HG03039 (cell line): ENCODE measurements around the gene UBLCP1.
"Not testable (repeated sequence)": the region's sequence is repeated elsewhere in the genome, so short reads cannot be mapped to it uniquely, and the experiment has no call there.

Experiments
- ATAC-seq: cut with Tn5 transposase; IDR thresholded peaks from one replicate; pipeline ENCODE4 v1.9.1; 2021; ENCODE audit warnings: mild to moderate bottlenecking, moderate library complexity; ENCODE audit not compliant: unreplicated experiment

The UBLCP1 gene, protein sequence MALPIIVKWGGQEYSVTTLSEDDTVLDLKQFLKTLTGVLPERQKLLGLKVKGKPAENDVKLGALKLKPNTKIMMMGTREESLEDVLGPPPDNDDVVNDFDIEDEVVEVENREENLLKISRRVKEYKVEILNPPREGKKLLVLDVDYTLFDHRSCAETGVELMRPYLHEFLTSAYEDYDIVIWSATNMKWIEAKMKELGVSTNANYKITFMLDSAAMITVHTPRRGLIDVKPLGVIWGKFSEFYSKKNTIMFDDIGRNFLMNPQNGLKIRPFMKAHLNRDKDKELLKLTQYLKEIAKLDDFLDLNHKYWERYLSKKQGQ

DNA sequence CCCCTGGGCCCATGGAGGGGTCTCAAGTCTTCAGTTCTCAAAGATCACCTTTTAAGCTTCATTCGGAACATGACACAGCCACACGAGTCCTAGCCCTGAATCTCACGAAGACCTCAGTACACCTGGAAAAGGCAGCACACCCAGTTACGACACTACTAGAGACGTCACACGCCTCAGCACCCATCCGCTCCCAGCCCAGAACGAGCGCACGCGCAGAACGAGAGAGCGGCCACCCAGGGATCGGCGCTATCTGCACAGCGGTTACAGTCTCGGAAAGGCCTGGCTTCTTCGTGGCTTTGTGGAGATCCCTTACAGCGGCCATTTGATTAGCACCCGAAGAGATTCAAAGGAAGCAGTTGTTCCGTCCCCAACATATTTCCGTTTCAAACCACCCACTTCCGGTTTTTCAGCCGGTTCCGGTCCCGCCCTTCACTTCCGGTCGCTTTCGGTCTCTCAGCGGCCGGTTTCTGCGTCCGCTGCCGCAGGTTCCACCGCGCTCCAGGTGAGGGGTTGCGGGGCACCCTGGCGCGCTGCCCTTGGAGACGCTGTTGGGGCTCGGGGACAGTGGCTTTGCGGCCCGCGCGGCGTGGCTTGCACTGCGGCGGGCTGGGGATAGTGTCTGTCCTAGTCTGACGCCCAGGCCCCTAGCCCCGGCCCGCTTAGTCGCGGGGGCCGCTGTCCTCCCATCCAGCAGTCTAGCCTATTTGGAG is at the start of gene UBLCP1:
Gene UBLCP1, plus strand, starts transcription at position 432 of the 710 bp plus-strand sequence. CDS start 5,626 bp downstream, outside the sequence.
- ATAC-seq, result peak; percentile 88

DNA sequence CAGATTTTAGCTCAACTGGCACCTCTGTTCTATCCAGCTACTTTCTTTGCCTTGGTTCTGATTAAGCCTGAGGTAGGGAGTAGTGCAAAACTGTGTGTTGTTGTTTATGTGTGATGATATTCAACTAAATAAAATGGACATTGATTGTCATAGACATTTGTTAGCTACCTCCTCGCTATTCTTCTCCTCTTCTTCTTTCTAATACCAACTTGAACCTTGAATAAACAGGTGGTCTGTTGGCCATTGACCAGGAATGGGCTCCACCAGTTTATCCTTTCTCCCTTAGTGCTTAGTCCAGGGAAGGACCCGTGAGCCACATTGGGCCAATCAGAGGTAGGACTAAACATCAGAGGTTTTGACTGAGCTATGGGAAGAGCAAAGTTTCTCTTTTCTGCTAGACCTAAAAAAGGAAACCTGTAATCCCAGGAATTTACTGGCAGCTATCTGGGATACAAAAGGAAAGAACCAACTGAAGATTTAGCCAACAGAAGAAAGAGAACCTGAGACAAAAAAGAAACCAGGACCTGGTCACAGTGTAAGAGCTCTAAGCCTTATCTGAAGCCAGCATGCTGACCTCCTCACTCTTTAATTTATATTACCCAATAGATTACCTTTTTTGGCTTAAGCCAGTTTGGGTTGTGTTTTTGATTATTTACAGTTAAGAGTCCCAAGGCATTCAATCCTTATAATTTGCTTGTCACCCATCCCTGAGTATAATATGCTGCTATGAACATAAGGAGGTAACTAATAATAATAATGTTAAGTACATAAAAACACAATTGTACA is 48.4 kb upstream of the UBLCP1 start:
- ATAC-seq, result no peak

DNA sequence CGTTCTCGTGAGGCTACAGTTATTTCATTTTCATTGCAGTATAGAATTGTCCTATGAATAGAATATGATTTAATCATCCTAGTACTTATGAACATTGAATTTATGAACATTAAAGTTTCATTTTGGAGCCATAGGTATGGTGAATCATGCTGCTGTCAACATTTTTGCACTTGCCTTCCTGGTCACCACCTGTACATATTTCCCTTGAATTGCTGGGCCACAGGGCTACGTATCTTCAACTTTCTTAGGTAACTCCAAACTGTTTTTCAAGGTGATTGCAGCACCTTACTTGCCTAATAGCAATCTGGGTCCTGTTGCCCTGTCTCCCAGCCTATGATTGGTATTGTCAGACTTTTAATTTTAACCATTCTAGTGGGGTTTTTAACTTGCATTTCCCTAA is 47.2 kb upstream of the UBLCP1 start:
- no peak for ATAC-seq

DNA sequence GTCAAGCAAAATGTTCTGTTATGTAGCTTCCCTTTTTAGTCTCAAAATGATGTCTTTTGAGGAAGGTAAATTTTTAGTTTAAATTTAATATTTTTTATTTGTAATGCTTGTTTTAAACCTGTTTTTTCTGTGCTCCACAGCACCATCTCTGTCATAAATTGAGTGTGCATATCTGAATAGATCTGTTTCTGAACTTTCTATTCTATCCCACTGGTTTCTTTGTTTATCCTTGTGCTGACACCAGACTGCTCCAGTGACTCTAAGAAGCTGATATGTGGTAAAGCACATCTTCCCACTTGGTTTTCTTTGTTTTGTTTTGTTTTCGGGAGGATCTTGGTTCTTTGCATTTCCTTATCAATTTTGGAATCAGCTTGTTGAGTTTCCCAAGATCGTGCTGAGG is 46.6 kb upstream of the UBLCP1 start:
- no peak for ATAC-seq

DNA sequence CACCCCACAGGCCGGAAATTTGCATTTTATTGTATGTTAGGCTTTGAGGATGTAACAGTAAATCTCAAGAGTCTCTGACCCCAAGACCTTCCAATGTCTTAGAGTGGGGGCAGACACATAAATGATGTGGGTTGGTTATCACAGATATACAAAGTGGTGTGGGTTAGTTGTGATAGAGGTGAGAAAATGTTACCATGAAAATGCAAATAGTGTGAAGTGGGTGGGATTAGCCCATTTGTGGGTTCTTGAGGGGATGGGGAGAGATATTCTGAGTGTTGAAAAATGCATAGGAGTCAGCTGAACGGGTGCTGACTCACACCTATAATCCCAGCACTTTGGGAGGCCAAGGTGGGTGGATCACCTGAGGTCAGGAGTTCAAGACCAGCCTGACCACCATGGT is 45.9 kb upstream of the UBLCP1 start:
- no peak for ATAC-seq

DNA sequence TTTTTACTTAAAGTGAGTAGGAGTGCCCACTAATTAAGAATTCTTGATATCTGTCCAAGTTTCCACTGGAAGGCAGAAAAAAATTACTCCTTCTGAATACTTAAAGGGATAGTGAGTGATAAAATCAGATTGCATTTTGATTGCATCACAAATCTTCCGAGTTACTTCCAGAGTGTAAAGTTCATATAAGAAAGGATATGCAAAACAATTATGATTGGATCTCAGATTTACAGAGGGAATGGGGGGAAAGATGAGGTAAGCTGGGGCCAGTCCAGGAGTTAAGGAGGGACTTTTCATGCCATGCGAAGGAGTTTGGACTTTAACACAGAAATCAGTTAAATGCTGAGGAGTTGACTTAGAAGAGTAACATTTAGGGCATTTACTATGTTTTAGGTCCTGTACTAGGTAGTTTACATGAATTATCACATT is 44.5 kb upstream of the UBLCP1 start:
- no peak for ATAC-seq

DNA sequence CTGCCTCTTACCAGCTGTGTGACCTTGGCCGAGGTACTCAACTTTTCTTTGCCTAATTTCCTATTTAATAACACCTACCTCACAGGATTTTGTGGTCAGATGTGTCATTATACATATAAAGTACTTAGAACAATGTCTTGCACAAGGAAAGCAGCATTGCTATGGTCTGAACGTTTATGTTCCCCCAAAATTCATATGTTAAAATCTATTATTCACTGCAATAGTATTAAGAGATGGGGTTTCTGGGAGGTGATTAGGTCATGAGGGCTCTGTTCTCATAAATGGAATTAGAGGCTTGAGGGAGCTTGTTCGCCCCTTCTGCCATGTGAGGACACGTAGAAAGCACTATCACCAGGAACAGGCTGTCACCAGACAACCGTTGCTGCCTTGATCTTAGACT is 42.9 kb upstream of the UBLCP1 start:
- no peak for ATAC-seq

DNA sequence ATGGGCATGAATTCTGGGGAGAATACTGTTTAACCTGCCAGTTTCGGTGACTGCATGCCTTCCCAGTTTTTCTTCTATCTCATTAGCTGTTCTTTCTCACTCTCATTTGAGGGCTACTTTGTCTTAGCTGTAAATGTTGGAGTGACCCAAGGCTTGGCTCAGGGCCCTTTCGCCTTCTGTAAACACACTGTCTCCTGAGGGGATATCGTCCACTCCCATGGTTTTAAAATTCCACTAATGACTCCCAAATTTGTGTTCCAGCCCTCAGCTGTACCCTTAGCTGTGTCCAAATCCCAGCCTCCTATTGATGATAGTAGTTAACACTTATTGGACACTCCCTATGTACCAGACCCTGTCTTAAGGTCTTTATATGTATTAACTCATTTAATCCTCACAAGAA is 39.6 kb upstream of the UBLCP1 start:
- no peak for ATAC-seq

DNA sequence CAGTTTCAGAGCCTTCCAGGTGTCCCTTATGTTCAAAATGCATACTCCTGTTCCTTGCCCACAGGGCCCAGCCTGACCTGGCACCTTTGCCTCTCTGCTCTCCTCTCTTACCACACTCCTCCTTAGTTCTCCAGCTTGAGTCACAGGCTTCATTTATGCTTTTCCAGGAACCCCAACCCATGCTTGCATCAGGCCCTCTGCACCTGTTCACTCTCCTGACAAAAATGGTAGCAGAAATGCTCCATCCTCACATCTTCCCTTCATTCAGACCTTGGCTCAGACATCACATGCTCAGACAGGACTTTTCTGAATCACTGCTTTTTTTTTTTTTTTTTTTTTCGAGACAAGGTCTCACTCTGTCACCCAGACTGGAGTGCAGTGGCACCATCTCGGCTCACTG is 38.6 kb upstream of the UBLCP1 start:
- ATAC-seq, result no peak

DNA sequence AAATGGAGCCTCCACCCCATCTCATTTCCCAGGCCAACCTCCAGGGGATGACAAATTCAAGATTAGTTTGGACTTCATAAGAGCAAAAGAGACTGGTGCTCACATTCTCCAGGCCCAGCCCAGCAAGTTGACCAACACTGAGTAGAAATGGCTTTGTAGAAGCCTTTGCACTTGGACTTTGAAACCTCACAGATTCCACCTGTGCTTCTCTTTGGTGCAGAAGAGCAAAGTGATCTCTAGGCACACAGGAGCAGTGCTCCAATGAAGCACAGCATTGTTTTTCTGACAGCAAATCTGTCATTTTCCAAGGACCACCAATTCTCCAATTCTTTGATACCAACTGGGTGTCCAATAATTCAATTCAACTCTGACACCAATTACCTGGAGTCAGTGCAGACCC is 36.6 kb upstream of the UBLCP1 start:
- ATAC-seq, result no peak

DNA sequence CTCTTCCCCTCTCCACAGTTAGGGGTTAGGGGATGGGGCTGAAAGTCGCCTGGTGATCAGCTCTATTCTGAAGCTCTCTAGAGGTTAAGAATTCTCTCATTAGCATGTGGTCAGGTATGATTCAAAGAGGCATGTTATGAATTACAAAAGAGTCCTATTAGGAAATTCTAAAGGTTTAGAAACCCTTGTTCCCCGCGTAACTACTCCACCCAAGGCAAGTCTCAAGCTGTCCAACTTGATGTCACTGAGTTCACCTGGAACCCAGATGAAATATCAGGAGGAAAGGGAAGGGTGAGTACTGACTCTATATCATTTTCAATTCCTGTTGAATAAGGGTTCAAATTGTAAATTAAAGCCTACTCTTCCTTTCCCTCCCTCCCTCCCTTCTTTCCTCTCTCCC is 35.6 kb upstream of the UBLCP1 start:
- no peak for ATAC-seq

DNA sequence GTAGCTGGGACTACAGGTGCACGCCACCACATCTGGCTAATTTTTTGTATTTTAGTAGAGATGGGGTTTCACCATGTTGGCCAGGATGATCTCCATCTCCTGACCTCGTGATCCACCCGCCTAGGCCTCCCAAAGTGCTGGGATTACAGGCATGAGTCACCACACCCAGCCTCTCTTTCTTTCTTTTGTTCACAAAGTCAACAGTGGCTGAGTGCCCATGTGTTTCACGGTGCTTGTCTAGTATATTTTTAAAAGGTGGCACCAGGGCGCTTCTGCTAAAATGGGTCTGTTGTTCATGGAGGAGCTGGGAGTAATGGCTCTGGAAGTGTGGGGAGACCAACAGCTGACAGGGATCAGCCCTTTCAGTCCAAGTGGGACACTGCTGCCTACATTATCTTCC is 35.0 kb upstream of the UBLCP1 start:
- not testable (repeated sequence) for ATAC-seq

DNA sequence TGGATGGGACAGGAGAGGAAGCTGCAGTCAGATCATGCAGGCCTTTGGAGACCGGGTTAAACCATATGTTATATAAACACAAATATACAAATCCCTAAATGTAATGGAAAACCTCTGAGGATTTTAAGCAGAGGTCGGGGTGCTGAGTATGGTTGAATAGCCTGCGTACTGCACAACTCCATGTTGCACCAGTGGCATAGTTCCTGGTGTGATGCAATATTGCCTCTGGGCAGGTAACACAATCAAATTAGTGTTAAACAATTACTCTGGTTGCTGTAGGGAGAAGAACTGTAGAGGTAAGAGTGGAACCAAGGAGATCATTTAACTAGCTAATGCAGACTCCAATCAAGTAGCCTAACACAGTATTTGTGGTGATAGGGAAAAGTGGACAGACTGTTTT is 32.4 kb upstream of the UBLCP1 start:
- ATAC-seq, result no peak

DNA sequence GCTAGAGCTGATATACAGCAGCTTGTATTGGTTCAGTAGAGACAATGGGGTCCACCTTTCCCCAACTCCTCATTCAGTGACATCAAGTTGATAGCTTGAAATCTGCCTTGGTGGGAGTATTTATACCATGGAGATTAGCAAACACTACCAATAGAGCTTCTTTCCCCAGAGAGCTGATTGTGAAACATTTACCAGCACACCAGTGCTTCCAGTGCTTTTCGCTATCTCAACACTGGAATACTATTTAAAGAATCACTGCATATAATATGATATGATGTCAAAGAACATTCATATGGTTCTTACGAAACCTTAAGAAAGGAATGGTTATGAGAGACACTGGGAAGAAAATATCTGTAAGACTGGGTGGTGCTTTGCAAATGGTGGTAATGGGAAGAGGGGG is 31.9 kb upstream of the UBLCP1 start:
- ATAC-seq, result no peak

DNA sequence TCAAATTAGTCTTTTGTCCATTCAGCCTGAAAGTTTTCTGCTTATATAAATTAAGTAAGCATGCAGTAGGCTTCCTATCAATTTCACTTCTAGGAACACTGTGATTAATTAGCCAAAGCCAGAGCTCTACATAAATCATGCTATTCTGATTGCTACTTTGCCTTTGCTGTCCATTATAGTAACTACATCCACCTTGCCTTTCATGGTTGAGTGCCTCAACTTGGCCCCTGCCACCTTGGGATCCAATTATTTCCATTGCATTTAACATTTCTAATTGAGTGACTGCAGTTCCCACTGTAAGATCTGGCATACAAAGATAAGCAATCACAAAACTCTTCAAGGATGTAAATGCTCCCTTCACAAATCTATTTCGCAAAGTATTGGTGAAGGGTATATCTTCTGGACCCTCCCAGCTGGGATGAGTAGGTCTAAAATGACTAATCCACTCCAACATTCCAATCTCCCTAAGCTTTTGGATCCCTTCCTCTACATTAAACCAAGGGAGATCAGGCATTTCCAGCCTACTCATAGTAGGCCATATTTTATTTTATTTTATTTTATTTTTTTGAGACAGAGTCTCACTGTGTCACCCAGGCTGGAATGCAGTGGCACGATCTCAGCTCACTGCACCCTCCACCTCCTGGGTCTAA is 27.1 kb upstream of the UBLCP1 start:
- ATAC-seq, result not testable (repeated sequence)

DNA sequence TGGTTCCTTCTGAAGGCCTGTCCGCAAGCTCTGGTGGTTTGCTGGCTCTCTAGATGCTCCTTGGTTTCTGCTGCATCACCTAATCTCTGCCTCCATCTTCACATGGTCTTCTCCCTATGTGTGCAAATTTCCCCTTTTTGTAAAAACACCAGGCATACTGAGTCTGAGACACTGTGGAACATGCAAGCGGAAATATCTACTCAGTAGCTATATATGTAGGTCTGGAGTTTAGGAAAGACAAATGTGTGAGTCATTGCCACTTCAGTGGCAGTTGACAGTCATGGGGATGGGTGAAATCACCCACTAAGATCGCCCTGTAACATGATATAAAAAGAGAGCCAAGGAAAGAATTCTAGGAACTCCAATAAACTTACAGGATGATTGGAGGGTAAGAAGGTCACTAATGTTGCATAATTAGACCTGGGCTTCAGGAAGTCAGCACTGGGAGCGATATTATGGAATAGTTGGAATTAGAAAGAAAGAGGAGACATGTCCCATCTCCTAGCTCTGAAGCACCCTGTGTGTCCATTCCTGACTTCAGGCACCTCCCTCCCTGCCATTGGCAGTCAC is 22.7 kb upstream of the UBLCP1 start:
- ATAC-seq, result no peak

DNA sequence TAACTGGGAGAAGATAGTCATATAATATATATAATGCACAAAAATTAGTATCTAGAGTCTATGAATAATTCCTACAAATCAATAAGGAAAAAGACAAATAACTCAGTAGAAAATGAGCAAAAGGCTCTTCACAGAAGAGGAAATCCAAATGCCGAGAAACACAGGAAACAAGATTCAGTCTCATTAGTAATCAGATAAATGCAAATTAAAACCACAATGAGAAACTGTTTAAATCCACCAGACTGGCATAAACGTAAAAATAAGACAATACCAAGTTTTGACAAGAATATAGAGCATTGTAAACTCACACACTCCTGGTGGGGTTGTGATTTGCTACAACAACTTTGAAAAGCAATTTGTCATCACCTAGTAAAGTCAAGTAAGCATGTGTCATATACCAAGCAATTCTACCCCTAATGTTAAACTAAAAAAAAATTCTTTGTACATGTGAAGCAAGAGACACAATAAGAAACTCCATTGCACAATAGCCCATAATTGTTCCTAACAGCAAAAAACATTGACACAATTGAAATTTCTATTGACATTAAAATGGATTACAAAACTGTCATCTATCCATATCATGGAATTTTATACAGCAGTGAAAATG is 21.0 kb upstream of the UBLCP1 start:
- no peak for ATAC-seq

DNA sequence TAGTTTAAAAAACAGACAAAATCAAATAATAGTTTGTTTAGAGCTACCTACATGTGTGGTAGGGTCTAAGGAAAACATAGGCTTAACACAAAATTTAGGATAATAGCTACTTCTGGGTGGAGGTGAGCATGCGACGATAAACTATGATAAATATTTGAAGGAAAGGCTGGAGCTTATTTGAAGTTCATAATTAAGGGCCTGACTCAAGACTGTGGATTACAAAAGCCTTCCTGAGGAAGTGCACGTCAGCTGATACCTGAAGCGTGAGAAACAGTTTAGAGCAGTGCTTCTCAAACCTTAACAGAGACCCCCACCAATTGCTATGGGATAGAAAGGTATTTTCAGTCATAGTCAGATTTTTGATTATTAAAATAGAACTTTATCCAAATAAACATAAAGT is 20.4 kb upstream of the UBLCP1 start:
- no peak for ATAC-seq

DNA sequence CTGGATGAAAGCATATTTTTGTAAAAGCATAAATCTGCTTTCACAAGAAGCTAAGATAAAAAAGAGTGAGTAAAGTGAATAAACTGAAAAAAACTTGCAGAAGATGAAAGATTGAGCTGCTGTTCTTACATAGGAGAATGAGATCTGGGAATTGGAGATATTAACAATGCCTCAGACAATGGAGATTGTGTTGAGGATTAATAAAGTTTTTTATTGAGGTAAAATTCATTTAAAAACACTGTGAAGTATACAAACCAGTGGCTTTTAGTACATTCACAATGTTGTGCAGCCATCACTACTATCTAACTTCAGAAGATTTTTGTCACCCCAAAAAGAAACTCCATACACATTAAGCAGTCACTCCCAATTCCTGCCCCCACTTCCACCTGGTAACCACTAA is 19.7 kb upstream of the UBLCP1 start:
- no peak for ATAC-seq

DNA sequence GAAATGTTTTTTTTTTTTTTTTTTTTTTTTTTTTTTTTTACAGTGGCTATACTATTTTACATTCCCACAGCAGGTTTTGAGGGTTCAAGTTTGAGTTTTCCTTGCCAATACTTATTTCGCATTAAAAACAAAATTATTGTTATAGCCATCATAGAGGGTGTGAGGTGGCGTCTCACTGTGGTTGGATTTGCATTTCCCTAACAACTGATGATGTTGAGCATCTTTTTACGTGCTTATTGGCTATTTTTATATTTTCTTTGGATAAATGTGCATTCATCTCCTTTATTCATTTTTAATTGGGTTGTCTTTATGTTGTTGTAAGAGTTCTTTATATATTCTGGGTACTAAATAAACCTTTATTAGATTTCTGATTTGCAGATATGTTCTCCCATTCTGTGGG is 18.9 kb upstream of the UBLCP1 start:
- no peak for ATAC-seq

DNA sequence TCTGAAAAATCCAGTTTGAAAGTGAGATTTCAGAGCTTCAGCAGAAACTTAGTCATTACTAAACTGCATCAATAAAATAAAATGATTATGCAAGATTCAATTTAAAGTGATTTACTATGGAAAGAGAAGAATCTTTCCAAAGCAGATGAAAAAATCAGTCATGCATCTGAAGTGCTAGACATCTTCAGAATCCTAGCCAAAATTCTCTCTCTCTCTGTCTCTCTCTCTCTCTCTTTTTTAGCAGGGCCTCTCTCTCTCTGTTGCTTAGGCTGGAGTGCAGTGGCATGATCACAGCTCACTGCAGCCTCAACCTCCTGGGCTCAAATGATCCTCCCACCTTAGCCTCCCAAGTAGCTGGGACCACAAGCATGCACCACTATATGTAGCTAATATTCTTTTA is 18.2 kb upstream of the UBLCP1 start:
- no peak for ATAC-seq
